Testis (tissue), 3 donors: Measurements from ENCODE around the gene GRM4. TPM values are rescaled to one million over a fixed set of nuclear protein-coding genes. Genes with fewer than 3 reads are reported as not detected.

Experiments
- DNase-seq: peaks from one replicate; pipeline ENCODE4 v3.0.0-alpha.2; 2019
- H3K27ac ChIP-seq, 2 donors: fragments of 200-600 bp; sonication (generic); one replicate each; pipeline ENCODE4 v1.5.1; 2019
- H3K27me3 ChIP-seq: fragments of 200-600 bp; sonication (generic); one replicate; pipeline ENCODE4 v1.5.1; 2019
- H3K36me3 ChIP-seq: fragments of 200-600 bp; sonication (generic); one replicate; pipeline ENCODE4 v1.5.1; 2017; ENCODE audit warnings: low read depth; ENCODE audit errors: missing control alignments
- H3K4me1 ChIP-seq: fragments of 200-600 bp; sonication (generic); one replicate; pipeline ENCODE4 v1.5.1; 2019
- H3K4me3 ChIP-seq, 2 donors: fragments of 200-600 bp; sonication (generic); one replicate each; pipeline ENCODE4 v1.5.1; 2017 to 2019
- H3K9me3 ChIP-seq: fragments of 200-600 bp; sonication (generic); one replicate; pipeline ENCODE4 v1.5.1; 2017
- CTCF ChIP-seq, 3 experiments: fragments of 450-650 bp in 2 of 3; fragments of 200-600 bp in 1 of 3; sonication (generic) in 1 of 3; IDR thresholded peaks; one replicate each; pipeline ENCODE4 v1.5.1; 2016 to 2019; ENCODE audit warnings: antibody characterized with exemption in 3 of 3, mild to moderate bottlenecking in 2 of 3, moderate library complexity in 1 of 3
- POLR2A ChIP-seq: fragments of 450-650 bp; IDR thresholded peaks from one replicate; pipeline ENCODE4 v1.6.1; 2017; ENCODE audit warnings: antibody characterized with exemption, mild to moderate bottlenecking, moderate library complexity
- WGBS, 2 donors: methylation state at CpG; one replicate each; pipeline ENCODE4 v1.1.5; 2018; 5-methylcytosine and 5-hydroxymethylcytosine counted together
- intact Hi-C: fragments of 100-400 bp; cut with DNase I; formaldehyde crosslinking; loops from one replicate; pipeline ENCODE4 v1.15.1; 2023; ENCODE audit warnings: low total_unique reads
- polyA plus RNA-seq: library from polyadenylated mRNA; stranded (reverse); fragments of 350-450 nt; fragmentation: Illumina TruSeq; extraction: RNeasy Lipid Tissue Mini Kit (QIAGEN cat#74804); gene quantifications from one replicate; pipeline ENCODE4 v1.2.3, GENCODE V29; 2014; ENCODE audit warnings: low read depth, low replicate concordance; ENCODE audit not compliant: insufficient read depth
- total RNA-seq, 2 donors: library from RNA; depleted of rRNA; stranded (reverse); fragments of >200 nt; gene quantifications; one replicate each; pipeline ENCODE4 v1.2.3, GENCODE V29; 2016

The GRM4 gene
- total and polyA plus RNA-seq, 3 donors from 2014 or later: 1.6 to 3.5 (median 3.5) TPM

- intact Hi-C loops: loop anchor here (10.0 kb wide), 2 partner anchors 395 to 565 kb away; partner anchors contain the start of gene BAK1
- WGBS, 2 donors: 89 to 91% methylated on average over 4 of the region's 4 CpGs
- Histone ChIP-seq H3K36me3 (no peaks in the 10 kb centered on the region), H3K27ac (no peak overlapping the region), H3K27me3 (no peaks in the 10 kb centered on the region), H3K4me3 (no peak overlapping the region), H3K9me3 (no peaks in the 10 kb centered on the region), H3K4me1 (peaks cover 6% of the 10 kb centered on the region)
- TF ChIP-seq CTCF (IDR thresholded peaks at IDR 0.05) (no peak), POLR2A (no peak)
- no peak for DNase-seq
Measured at GRCh38 chr6:34149831-34150400, 4.0 kb upstream of the GRM4 start.

- 57 to 64% methylated on average over 3 to 5 of the region's 5 CpGs for WGBS, 2 donors
- Histone ChIP-seq H3K27me3 (no peaks in the 10 kb centered on the region), H3K9me3 (no peaks in the 10 kb centered on the region), H3K4me3 (no peak overlapping the region), H3K36me3 (no peaks in the 10 kb centered on the region), H3K4me1 (peaks cover 11% of the 10 kb centered on the region), H3K27ac (no peak overlapping the region)
- intact Hi-C loops: no loop called here
- no peak for DNase-seq
- TF ChIP-seq CTCF (IDR thresholded peaks at IDR 0.05) (no peak), POLR2A (no peak)
Measured at GRCh38 chr6:34149452-34149810, 3.5 kb upstream of the GRM4 start.

GRCh38 chr6:34148631-34149451 lies 3.0 kb upstream of the GRM4 start:
- Histone ChIP-seq H3K9me3 (no peaks in the 10 kb centered on the region), H3K4me3 (no peak overlapping the region), H3K27me3 (no peaks in the 10 kb centered on the region), H3K4me1 (peaks cover 17% of the 10 kb centered on the region), H3K27ac (no peak overlapping the region), H3K36me3 (no peaks in the 10 kb centered on the region)
- 75 to 81% methylated on average over 8 of the region's 8 CpGs for WGBS, 2 donors
- no peak for TF ChIP-seq POLR2A
- TF ChIP-seq CTCF (IDR thresholded peaks at IDR 0.05): no peak
- DNase-seq: no peak
- intact Hi-C loops: no loop called here

- Histone ChIP-seq H3K27ac (no peak overlapping the region), H3K36me3 (no peaks in the 10 kb centered on the region), H3K4me3 (no peak overlapping the region), H3K4me1 (peaks cover 24% of the 10 kb centered on the region), H3K27me3 (no peaks in the 10 kb centered on the region), H3K9me3 (no peaks in the 10 kb centered on the region)
- TF ChIP-seq CTCF (IDR thresholded peaks at IDR 0.05) (no peak), POLR2A (no peak)
- WGBS, 2 donors: 75 to 79% methylated on average over 6 to 13 of the region's 13 CpGs
- intact Hi-C loops: no loop called here
- DNase-seq: no peak
Measured at GRCh38 chr6:34147906-34148630, 2.2 kb upstream of the GRM4 start.
